Natural killer cell treated with Interleukin-12 subunit alpha and Interleukin-12 subunit beta and Interleukin-15 and Interleukin-18, amount 100 ng/mL, for 72 hours (primary cell): ENCODE results near the gene PDGFRB. TPM values are rescaled to one million over a fixed set of nuclear protein-coding genes. Genes with fewer than 3 reads are reported as not detected.

ENCODE experiments used
- ATAC-seq, 2 donors: fragments of 150-1000 bp; cut with Tn5 transposase in 1 of 2; sonication (Bioruptor Pico), chemical (Tn5 transposase) in 1 of 2; 2 replicates each; pipeline ENCODE4 v1.10.0; 2021
- DNase-seq: peaks from one replicate; pipeline ENCODE4 v3.0.0; 2022; ENCODE audit warnings: low spot score
- H3K27ac Mint-ChIP-seq, 2 donors: 1 replicate in 1 of 2; 2 replicates in 1 of 2; pipeline ENCODE4 v1.8.0; 2022; ENCODE audit warnings: mixed read lengths in 2 of 2, mild to moderate bottlenecking in 1 of 2, moderate library complexity in 1 of 2
- H3K27me3 Mint-ChIP-seq, 2 donors: 1 replicate in 1 of 2; 2 replicates in 1 of 2; pipeline ENCODE4 v1.8.0; 2022; ENCODE audit warnings: mixed read lengths in 2 of 2
- H3K36me3 Mint-ChIP-seq: one replicate; pipeline ENCODE4 v1.8.0; 2022; ENCODE audit warnings: mixed read lengths
- H3K4me1 Mint-ChIP-seq, 2 donors: 1 replicate in 1 of 2; 2 replicates in 1 of 2; pipeline ENCODE4 v1.8.0; 2022; ENCODE audit warnings: low read depth in 2 of 2, mixed read lengths in 2 of 2, mild to moderate bottlenecking in 1 of 2
- H3K4me3 Mint-ChIP-seq: one replicate; pipeline ENCODE4 v1.8.0; 2022; ENCODE audit warnings: mixed read lengths
- H3K9me3 Mint-ChIP-seq: 2 replicates; pipeline ENCODE4 v1.8.0; 2022; ENCODE audit warnings: mixed read lengths
- total RNA-seq, 2 donors: library from RNA; stranded (reverse); gene quantifications; one replicate each; pipeline ENCODE4 v1.2.3, GENCODE V29; 2022

PDGFRB gene
- total RNA-seq, 2 donors from 2014 or later: 4.4 to 9.0 TPM

DNA sequence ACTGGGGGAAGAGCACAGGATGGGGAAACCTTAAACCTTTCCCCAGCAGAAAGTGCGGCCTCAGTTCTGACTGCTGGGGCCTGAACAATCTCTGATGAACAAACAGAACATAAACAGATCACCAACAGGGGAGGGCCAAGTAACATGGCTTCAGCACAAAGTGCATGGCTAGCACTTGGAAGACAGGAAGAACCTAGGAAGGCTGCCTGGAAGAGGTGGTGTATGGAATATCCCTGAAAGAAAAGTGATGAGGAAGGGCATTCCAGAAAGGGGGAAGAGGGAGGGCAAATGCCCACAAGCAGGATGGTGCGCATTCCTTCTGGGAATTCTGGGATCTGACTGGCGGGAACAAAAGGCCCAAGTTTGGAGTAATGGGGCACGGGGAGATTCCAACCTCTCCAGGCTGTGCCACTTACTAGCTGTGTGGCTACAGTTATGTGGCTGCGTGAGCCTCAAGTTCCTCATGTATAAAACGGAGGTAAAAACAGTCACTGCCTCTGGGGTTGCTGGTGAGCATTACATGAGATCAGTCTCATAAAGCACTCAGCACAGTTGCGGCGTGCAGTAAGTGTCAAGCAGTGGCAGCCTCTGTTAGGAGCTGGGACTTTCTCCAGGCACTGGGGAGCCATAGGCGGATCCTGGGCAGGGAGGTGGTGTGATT, 1.6 kb downstream of the PDGFRB start:
- Mint-ChIP-seq H3K27me3 (no peaks in the 10 kb centered on the region), H3K27ac (peak overlapping the region; percentile 53 to 75), H3K4me1 (peaks cover 37 to 42% of the 10 kb centered on the region in 2 donors), H3K36me3 (no peaks in the 10 kb centered on the region), H3K9me3 (no peaks in the 10 kb centered on the region), H3K4me3 (peak overlapping the region; percentile 86)
- DNase-seq (no peak), ATAC-seq (peak in 1 of 2 donors; percentile 57)

DNA sequence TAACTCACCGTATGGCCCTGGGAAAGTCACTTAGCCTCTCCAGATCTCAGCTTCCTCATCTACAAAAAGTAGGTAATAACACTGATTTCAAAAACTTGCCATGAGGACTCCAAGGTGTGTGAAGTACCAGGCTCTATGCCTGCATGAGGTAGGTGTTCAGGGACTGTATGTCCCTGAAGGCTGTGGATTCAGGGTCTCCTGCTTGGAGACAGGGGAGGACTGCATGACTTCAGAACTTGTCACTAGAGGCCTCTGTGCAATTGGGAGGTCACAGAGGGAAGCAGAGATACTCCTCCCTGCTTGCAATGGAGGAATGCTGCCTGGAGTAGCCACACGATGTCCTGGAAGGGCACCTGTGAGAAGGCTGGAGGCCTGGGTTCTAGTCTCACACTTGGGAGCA, 2.2 kb downstream of the PDGFRB start:
- H3K36me3 Mint-ChIP-seq: no peaks in the 10 kb centered on the region
- peak overlapping the region; percentile 86 for H3K4me3 Mint-ChIP-seq
- no peak for DNase-seq
- peaks cover 43 to 47% of the 10 kb centered on the region in 2 donors for H3K4me1 Mint-ChIP-seq
- ATAC-seq: no peak
- H3K27ac Mint-ChIP-seq: peak overlapping the region; percentile 53 to 75
- H3K9me3 Mint-ChIP-seq: no peaks in the 10 kb centered on the region
- no peaks in the 10 kb centered on the region for H3K27me3 Mint-ChIP-seq

- Mint-ChIP-seq H3K36me3 (no peaks in the 10 kb centered on the region), H3K9me3 (no peaks in the 10 kb centered on the region), H3K27me3 (no peaks in the 10 kb centered on the region), H3K4me1 (peaks cover 50 to 52% of the 10 kb centered on the region in 2 donors), H3K27ac (peak overlapping the region; percentile 43 to 53), H3K4me3 (peak overlapping the region; percentile 58)
- ATAC-seq (peak; percentile 54 to 78), DNase-seq (no peak)
Measured at GRCh38 chr5:150152636-150153462, 2.8 kb downstream of the PDGFRB start.

DNA sequence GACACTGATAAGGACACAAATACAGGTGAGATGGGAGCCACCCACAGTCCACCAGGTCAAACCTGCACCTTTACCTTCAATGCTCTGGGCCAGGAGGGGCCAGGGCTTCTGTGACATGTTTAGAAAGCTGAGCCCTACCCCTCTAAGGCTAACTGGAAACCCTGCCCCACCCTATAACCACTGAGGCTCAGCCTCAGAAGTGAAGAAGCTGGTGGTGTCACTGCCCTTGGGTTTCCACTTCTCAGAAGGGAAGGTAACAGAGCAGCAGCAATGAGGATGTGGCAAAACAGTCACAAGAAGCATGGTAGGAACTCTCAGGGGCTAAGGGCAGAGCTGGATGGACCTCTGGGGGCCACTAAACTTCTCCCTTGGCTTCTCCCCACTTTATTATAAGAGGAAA, 6.0 kb downstream of the PDGFRB start:
- peak overlapping the region; percentile 25 to 56 for H3K27ac Mint-ChIP-seq

DNA sequence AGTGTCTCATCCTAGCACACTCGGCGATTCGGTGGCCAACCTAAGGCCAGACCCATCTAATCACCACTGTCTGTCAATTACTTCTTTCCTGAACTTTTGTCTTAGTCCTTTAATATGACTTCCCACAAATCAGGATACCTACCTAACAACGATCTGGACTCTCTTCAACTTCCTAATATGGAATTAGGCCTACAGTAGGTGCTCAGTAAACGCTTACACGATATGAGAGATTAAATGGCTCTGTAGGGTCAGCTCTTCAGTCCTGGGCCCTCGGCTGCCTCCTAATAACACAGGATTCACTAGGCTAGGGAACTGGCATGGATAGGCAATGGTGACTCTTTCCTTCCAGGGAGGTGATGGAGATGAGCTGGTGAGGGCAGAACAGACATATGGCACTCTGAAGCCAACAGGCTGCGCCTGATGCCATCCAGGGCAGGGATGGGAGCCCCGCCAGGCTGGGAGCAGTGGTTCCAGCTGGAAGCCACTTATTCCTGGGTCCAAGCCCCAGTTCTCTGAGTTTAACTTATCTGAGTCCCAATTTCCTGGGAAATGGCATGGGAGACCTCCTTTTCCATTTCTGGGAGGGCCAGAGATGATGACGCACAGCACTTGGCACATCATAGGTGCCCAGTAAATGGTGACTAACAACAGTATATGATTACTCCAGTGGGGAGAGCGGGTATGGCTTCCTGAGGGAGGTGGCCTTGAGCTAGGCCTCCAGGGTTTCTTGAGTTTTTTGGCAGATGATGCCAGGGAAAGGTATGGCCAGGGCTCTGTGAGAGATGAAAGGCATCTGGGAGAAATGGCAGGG, 7.3 kb downstream of the PDGFRB start:
- peak overlapping the region; percentile 56 to 81 for H3K27ac Mint-ChIP-seq
- peaks cover 44 to 50% of the 10 kb centered on the region in 2 donors for H3K4me1 Mint-ChIP-seq
- no peaks in the 10 kb centered on the region for H3K36me3 Mint-ChIP-seq
- DNase-seq: no peak
- H3K9me3 Mint-ChIP-seq: no peaks in the 10 kb centered on the region
- peak overlapping the region; percentile 24 for H3K4me3 Mint-ChIP-seq
- no peaks in the 10 kb centered on the region for H3K27me3 Mint-ChIP-seq
- ATAC-seq: no peak

More for the DNA sequence above, 6.0 kb downstream of the PDGFRB start:
- H3K36me3 Mint-ChIP-seq: no peaks in the 10 kb centered on the region
- no peaks in the 10 kb centered on the region for H3K9me3 Mint-ChIP-seq
- ATAC-seq: peak; percentile 55 to 75
- no peaks in the 10 kb centered on the region for H3K27me3 Mint-ChIP-seq
- peak overlapping the region; percentile 71 for H3K4me3 Mint-ChIP-seq
- H3K4me1 Mint-ChIP-seq: peaks cover 50 to 58% of the 10 kb centered on the region in 2 donors
- DNase-seq: no peak

GRCh38 chr5:150147670-150148069, 8.0 kb downstream of the PDGFRB start:
- peaks cover 48 to 55% of the 10 kb centered on the region in 2 donors for H3K4me1 Mint-ChIP-seq
- H3K27ac Mint-ChIP-seq: peak overlapping the region in 1 of 2 donors; percentile 56
- no peaks in the 10 kb centered on the region for H3K36me3 Mint-ChIP-seq
- no peak overlapping the region for H3K4me3 Mint-ChIP-seq
- DNase-seq (no peak), ATAC-seq (no peak)
- H3K27me3 Mint-ChIP-seq: no peaks in the 10 kb centered on the region
- no peaks in the 10 kb centered on the region for H3K9me3 Mint-ChIP-seq

GRCh38 chr5:150146862-150147601, 8.6 kb downstream of the PDGFRB start:
- H3K4me3 Mint-ChIP-seq: no peak overlapping the region
- no peaks in the 10 kb centered on the region for H3K27me3 Mint-ChIP-seq
- ATAC-seq (no peak), DNase-seq (no peak)
- H3K36me3 Mint-ChIP-seq: no peaks in the 10 kb centered on the region
- no peaks in the 10 kb centered on the region for H3K9me3 Mint-ChIP-seq
- H3K4me1 Mint-ChIP-seq: peaks cover 43 to 50% of the 10 kb centered on the region in 2 donors
- no peak overlapping the region for H3K27ac Mint-ChIP-seq

DNA sequence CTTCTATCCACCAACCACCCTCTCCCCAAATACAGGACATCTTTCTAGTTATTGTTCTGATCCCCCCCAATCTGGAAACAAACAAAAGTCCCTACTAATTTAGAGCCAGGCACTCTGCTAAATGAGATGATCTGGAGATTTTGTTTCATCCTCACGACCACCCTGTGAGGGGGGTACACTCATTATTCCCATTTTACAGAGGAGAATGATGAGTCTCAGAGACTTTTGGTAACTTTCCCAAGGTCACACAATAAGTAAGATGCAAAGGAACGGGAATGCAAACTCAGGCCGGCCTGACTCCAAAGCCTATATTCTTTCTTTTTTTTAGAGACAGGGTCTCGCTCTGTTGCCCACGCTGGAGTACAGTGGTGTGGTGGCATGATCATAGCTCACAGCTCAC, 9.4 kb downstream of the PDGFRB start:
- DNase-seq: no peak
- ATAC-seq: no peak
- Mint-ChIP-seq H3K27me3 (no peaks in the 10 kb centered on the region), H3K4me3 (no peak overlapping the region), H3K27ac (no peak overlapping the region), H3K36me3 (no peaks in the 10 kb centered on the region), H3K4me1 (peaks cover 47 to 56% of the 10 kb centered on the region in 2 donors), H3K9me3 (no peaks in the 10 kb centered on the region)

DNA sequence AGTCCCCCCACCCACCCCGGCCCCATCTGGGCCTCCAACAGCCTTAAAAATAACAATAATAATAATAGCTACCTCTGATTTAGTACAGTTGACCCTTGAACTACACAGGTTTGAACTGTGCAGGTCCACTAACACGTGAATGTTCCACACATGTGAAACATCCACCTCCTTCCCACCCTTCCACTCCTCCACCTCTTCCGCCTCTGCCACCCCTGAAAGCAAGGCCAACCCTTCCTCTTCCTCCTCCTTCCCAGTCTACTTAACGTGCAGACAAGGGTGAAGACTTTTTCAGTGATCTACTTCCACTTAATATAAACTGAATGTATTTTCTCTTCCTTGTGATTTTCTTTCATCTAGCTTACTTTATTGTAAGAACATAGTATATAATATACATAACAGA, 10.8 kb downstream of the PDGFRB start:
- peaks cover 49 to 67% of the 10 kb centered on the region in 2 donors for H3K4me1 Mint-ChIP-seq
- H3K27ac Mint-ChIP-seq: peak overlapping the region; percentile 63 to 69
- no peaks in the 10 kb centered on the region for H3K27me3 Mint-ChIP-seq
- no peak for ATAC-seq
- peak overlapping the region; percentile 26 for H3K4me3 Mint-ChIP-seq
- H3K9me3 Mint-ChIP-seq: no peaks in the 10 kb centered on the region
- H3K36me3 Mint-ChIP-seq: no peaks in the 10 kb centered on the region
- DNase-seq: no peak

- H3K36me3 Mint-ChIP-seq: no peaks in the 10 kb centered on the region
- peaks cover 43 to 61% of the 10 kb centered on the region in 2 donors for H3K4me1 Mint-ChIP-seq
- ATAC-seq: no peak
- H3K27me3 Mint-ChIP-seq: no peaks in the 10 kb centered on the region
- no peaks in the 10 kb centered on the region for H3K9me3 Mint-ChIP-seq
- peak overlapping the region; percentile 63 to 69 for H3K27ac Mint-ChIP-seq
- peak overlapping the region; percentile 2 for H3K4me3 Mint-ChIP-seq
- no peak for DNase-seq
Measured at GRCh38 chr5:150144246-150144801, 11.3 kb downstream of the PDGFRB start.

GRCh38 chr5:150143350-150144245, 12.0 kb downstream of the PDGFRB start:
- H3K4me3 Mint-ChIP-seq: peak overlapping the region; percentile 10
- H3K27me3 Mint-ChIP-seq: no peaks in the 10 kb centered on the region
- DNase-seq (no peak), ATAC-seq (no peak)
- peaks cover 38 to 54% of the 10 kb centered on the region in 2 donors for H3K4me1 Mint-ChIP-seq
- H3K36me3 Mint-ChIP-seq: no peaks in the 10 kb centered on the region
- H3K27ac Mint-ChIP-seq: peak overlapping the region; percentile 52 to 69
- no peaks in the 10 kb centered on the region for H3K9me3 Mint-ChIP-seq

DNA sequence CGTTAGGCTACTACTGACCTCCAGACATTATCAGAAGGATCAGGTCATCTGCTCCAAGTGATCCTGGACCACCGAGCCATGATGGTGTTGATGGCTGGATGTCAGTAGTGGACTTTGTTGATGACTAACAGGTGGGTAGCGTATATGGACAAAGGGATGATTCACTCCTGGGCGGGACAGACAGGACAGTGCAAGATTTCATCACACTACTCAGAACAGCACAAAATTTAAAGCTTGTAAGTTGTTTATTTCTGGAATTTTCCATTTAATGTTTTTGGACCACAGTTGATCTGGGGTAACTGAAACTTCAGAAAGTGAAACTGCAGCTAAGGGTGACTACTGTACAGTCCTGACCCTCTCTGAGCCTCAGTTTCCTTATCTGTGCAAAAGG, 12.7 kb downstream of the PDGFRB start:
- H3K4me1 Mint-ChIP-seq: peaks cover 34 to 47% of the 10 kb centered on the region in 2 donors
- DNase-seq (no peak), ATAC-seq (peak; percentile 10 to 33)
- H3K9me3 Mint-ChIP-seq: no peaks in the 10 kb centered on the region
- H3K27me3 Mint-ChIP-seq: no peaks in the 10 kb centered on the region
- no peaks in the 10 kb centered on the region for H3K36me3 Mint-ChIP-seq
- H3K4me3 Mint-ChIP-seq: peak overlapping the region; percentile 3
- peak overlapping the region; percentile 52 to 69 for H3K27ac Mint-ChIP-seq
